ENCODE data around the gene CCDC93. TPM values are rescaled to one million over a fixed set of nuclear protein-coding genes. Genes with fewer than 3 reads are reported as not detected.
A peak's percentile ranks its signal among the peaks of the same experiment; 100 is the strongest.

CCDC93 gene
- total RNA-seq, 1 donor from 2014 or later, result 37.0 TPM

GRCh38 chr2:117980783-117981676 is 32.8 kb downstream of the CCDC93 start:
- Mint-ChIP-seq H3K4me3 (ENCODE audit: low read depth) (no peak overlapping the region), H3K9me3 (no peaks in the 10 kb centered on the region), H3K36me3 (ENCODE audit: low read depth) (peaks cover 53% of the 10 kb centered on the region), H3K4me1 (ENCODE audit: low read depth) (no peaks in the 10 kb centered on the region), H3K27me3 (ENCODE audit: low read depth) (no peaks in the 10 kb centered on the region), H3K27ac (no peak overlapping the region)
- intact Hi-C loops (cut with micrococcal nuclease), result no loop called here
- no peak for DNase-seq (ENCODE audit: low spot score)

- H3K9me3 Mint-ChIP-seq, result no peaks in the 10 kb centered on the region
- no peak overlapping the region for H3K4me3 Mint-ChIP-seq (ENCODE audit: low read depth)
- H3K4me1 Mint-ChIP-seq (ENCODE audit: low read depth), result no peaks in the 10 kb centered on the region
- no peak for DNase-seq (ENCODE audit: low spot score)
- peaks cover 57% of the 10 kb centered on the region for H3K36me3 Mint-ChIP-seq (ENCODE audit: low read depth)
- H3K27me3 Mint-ChIP-seq (ENCODE audit: low read depth), result no peaks in the 10 kb centered on the region
- intact Hi-C loops (cut with micrococcal nuclease), result no loop called here
- no peak overlapping the region for H3K27ac Mint-ChIP-seq
Measured at GRCh38 chr2:117979911-117980701, 33.8 kb downstream of the CCDC93 start.

- DNase-seq (ENCODE audit: low spot score), result no peak
- intact Hi-C loops (cut with micrococcal nuclease), result no loop called here
- Mint-ChIP-seq H3K9me3 (no peaks in the 10 kb centered on the region), H3K4me1 (ENCODE audit: low read depth) (no peaks in the 10 kb centered on the region), H3K27ac (no peak overlapping the region), H3K36me3 (ENCODE audit: low read depth) (peaks cover 54% of the 10 kb centered on the region), H3K4me3 (ENCODE audit: low read depth) (no peak overlapping the region), H3K27me3 (ENCODE audit: low read depth) (no peaks in the 10 kb centered on the region)
Measured at GRCh38 chr2:117977696-117978095, 36.2 kb downstream of the CCDC93 start.

- intact Hi-C loops (cut with micrococcal nuclease), result no loop called here
- DNase-seq (ENCODE audit: low spot score), result no peak
- peaks cover 56% of the 10 kb centered on the region for H3K36me3 Mint-ChIP-seq (ENCODE audit: low read depth)
- no peak overlapping the region for H3K27ac Mint-ChIP-seq
- no peaks in the 10 kb centered on the region for H3K27me3 Mint-ChIP-seq (ENCODE audit: low read depth)
- H3K9me3 Mint-ChIP-seq, result no peaks in the 10 kb centered on the region
- H3K4me3 Mint-ChIP-seq (ENCODE audit: low read depth), result no peak overlapping the region
- H3K4me1 Mint-ChIP-seq (ENCODE audit: low read depth), result no peaks in the 10 kb centered on the region
Measured at GRCh38 chr2:117976581-117976980, 37.3 kb downstream of the CCDC93 start.

- Mint-ChIP-seq H3K4me3 (ENCODE audit: low read depth) (no peak overlapping the region), H3K36me3 (ENCODE audit: low read depth) (peaks cover 67% of the 10 kb centered on the region), H3K27me3 (ENCODE audit: low read depth) (no peaks in the 10 kb centered on the region), H3K9me3 (no peaks in the 10 kb centered on the region), H3K27ac (no peak overlapping the region), H3K4me1 (ENCODE audit: low read depth) (no peaks in the 10 kb centered on the region)
- intact Hi-C loops (cut with micrococcal nuclease), result no loop called here
- no peak for DNase-seq (ENCODE audit: low spot score)
Measured at GRCh38 chr2:117973498-117974082, 40.3 kb downstream of the CCDC93 start.

- H3K36me3 Mint-ChIP-seq (ENCODE audit: low read depth), result peaks cover 64% of the 10 kb centered on the region
- H3K4me3 Mint-ChIP-seq (ENCODE audit: low read depth), result no peak overlapping the region
Measured at GRCh38 chr2:117972476-117973123, 41.3 kb downstream of the CCDC93 start.

GRCh38 chr2:117968722-117969121 is 45.1 kb downstream of the CCDC93 start:
- intact Hi-C loops (cut with micrococcal nuclease), result no loop called here
- H3K9me3 Mint-ChIP-seq, result no peaks in the 10 kb centered on the region
- DNase-seq (ENCODE audit: low spot score), result no peak
- H3K4me1 Mint-ChIP-seq (ENCODE audit: low read depth), result no peaks in the 10 kb centered on the region
- no peak overlapping the region for H3K4me3 Mint-ChIP-seq (ENCODE audit: low read depth)
- peaks cover 57% of the 10 kb centered on the region for H3K36me3 Mint-ChIP-seq (ENCODE audit: low read depth)
- no peaks in the 10 kb centered on the region for H3K27me3 Mint-ChIP-seq (ENCODE audit: low read depth)
- no peak overlapping the region for H3K27ac Mint-ChIP-seq

More at GRCh38 chr2:117972476-117973123, 41.3 kb downstream of the CCDC93 start:
- Mint-ChIP-seq H3K27me3 (ENCODE audit: low read depth) (no peaks in the 10 kb centered on the region), H3K27ac (no peak overlapping the region), H3K9me3 (no peaks in the 10 kb centered on the region), H3K4me1 (ENCODE audit: low read depth) (no peaks in the 10 kb centered on the region)
- no peak for DNase-seq (ENCODE audit: low spot score)
- intact Hi-C loops (cut with micrococcal nuclease), result no loop called here

- Mint-ChIP-seq H3K36me3 (ENCODE audit: low read depth) (peaks cover 55% of the 10 kb centered on the region), H3K4me3 (ENCODE audit: low read depth) (no peak overlapping the region), H3K4me1 (ENCODE audit: low read depth) (no peaks in the 10 kb centered on the region), H3K27me3 (ENCODE audit: low read depth) (no peaks in the 10 kb centered on the region), H3K27ac (no peak overlapping the region), H3K9me3 (no peaks in the 10 kb centered on the region)
- DNase-seq (ENCODE audit: low spot score), result no peak
- intact Hi-C loops (cut with micrococcal nuclease), result no loop called here
Measured at GRCh38 chr2:117967977-117968718, 45.7 kb downstream of the CCDC93 start.

- Mint-ChIP-seq H3K27me3 (ENCODE audit: low read depth) (no peaks in the 10 kb centered on the region), H3K9me3 (no peaks in the 10 kb centered on the region), H3K36me3 (ENCODE audit: low read depth) (peaks cover 46% of the 10 kb centered on the region), H3K4me1 (ENCODE audit: low read depth) (no peaks in the 10 kb centered on the region), H3K27ac (peak overlapping the region; percentile 9), H3K4me3 (ENCODE audit: low read depth) (no peak overlapping the region)
- DNase-seq (ENCODE audit: low spot score), result no peak
- intact Hi-C loops (cut with micrococcal nuclease), result no loop called here
Measured at GRCh38 chr2:117963446-117963845, 50.4 kb downstream of the CCDC93 start.

GRCh38 chr2:117961201-117961600 is 52.7 kb downstream of the CCDC93 start:
- intact Hi-C loops (cut with micrococcal nuclease), result no loop called here
- Mint-ChIP-seq H3K4me1 (ENCODE audit: low read depth) (no peaks in the 10 kb centered on the region), H3K27me3 (ENCODE audit: low read depth) (no peaks in the 10 kb centered on the region), H3K27ac (no peak overlapping the region), H3K4me3 (ENCODE audit: low read depth) (no peak overlapping the region), H3K9me3 (no peaks in the 10 kb centered on the region), H3K36me3 (ENCODE audit: low read depth) (peaks cover 58% of the 10 kb centered on the region)
- DNase-seq (ENCODE audit: low spot score), result no peak

- H3K27me3 Mint-ChIP-seq (ENCODE audit: low read depth), result no peaks in the 10 kb centered on the region
- H3K36me3 Mint-ChIP-seq (ENCODE audit: low read depth), result peaks cover 62% of the 10 kb centered on the region
- no peaks in the 10 kb centered on the region for H3K4me1 Mint-ChIP-seq (ENCODE audit: low read depth)
- DNase-seq (ENCODE audit: low spot score), result no peak
- intact Hi-C loops (cut with micrococcal nuclease), result no loop called here
- H3K9me3 Mint-ChIP-seq, result no peaks in the 10 kb centered on the region
- no peak overlapping the region for H3K27ac Mint-ChIP-seq
- no peak overlapping the region for H3K4me3 Mint-ChIP-seq (ENCODE audit: low read depth)
Measured at GRCh38 chr2:117960231-117960630, 53.6 kb downstream of the CCDC93 start.

GRCh38 chr2:117958186-117958585 is 55.7 kb downstream of the CCDC93 start:
- DNase-seq (ENCODE audit: low spot score), result no peak
- Mint-ChIP-seq H3K9me3 (no peaks in the 10 kb centered on the region), H3K36me3 (ENCODE audit: low read depth) (peaks cover 69% of the 10 kb centered on the region), H3K4me1 (ENCODE audit: low read depth) (no peaks in the 10 kb centered on the region), H3K27me3 (ENCODE audit: low read depth) (no peaks in the 10 kb centered on the region), H3K27ac (no peak overlapping the region), H3K4me3 (ENCODE audit: low read depth) (no peak overlapping the region)
- intact Hi-C loops (cut with micrococcal nuclease), result loop anchor here (5.0 kb wide), 1 partner anchor 44 kb away; no protein-coding TSS in a partner anchor

Data from activated T-helper 2 cell treated with anti-CD3 and anti-CD28 coated beads, Interferon-gamma antibody, Interleukin-2, Interleukin-4, amounts not matched to agents 10 μg/mL and 5 μg/mL and 100 μg/mL, durations not matched to agents 14 hours and 24 hours and 36 hours (primary cell).